ENCODE data around the gene NDST1.

DNA sequence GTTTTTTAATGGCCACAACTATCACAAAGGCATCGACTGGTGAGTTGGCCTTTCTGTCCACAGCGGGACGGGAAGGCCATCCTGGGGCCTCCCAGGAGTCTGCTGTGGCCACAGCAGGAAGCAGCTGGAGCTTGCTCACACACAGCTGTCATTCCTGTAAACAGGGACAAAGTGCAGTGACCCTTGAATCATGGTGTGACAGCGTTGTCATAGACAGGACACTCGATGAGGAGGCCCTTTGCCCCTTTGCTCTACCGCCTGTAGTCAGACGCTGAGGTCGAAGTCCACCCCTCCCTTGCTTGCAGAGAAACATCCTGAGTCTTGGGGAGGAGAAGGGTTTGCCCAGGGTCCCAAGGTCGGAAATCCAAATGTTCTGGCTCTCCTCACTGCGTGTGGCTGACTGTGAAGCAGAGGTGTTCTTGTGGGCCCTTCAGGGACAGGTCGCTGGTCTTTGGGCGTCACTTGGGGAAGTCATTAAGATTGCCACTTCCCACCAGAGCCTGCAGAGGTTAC lies 35.1 kb downstream of the NDST1 start:
- no peak for TF ChIP-seq EZH2 (IDR thresholded peaks at IDR 0.05; ENCODE audit: insufficient read depth, poor library complexity, severe bottlenecking)
- no peak for TF ChIP-seq EZH2phosphoT487 (IDR thresholded peaks at IDR 0.05; ENCODE audit: insufficient read depth, low read depth)

All from GM23248 (cell line).